GM18526 (cell line): ENCODE measurements around the gene SIK3.

Experiments used
- POLR2A ChIP-seq: IDR thresholded peaks from 3 replicates; pipeline ENCODE4 v1.6.1; 2011; ENCODE audit not compliant: insufficient read length; ENCODE audit errors: extremely low read depth

SIK3 gene

GRCh38 chr11:117089685-117090084, 8.5 kb downstream of the SIK3 start:
- TF ChIP-seq POLR2A = no peak

DNA sequence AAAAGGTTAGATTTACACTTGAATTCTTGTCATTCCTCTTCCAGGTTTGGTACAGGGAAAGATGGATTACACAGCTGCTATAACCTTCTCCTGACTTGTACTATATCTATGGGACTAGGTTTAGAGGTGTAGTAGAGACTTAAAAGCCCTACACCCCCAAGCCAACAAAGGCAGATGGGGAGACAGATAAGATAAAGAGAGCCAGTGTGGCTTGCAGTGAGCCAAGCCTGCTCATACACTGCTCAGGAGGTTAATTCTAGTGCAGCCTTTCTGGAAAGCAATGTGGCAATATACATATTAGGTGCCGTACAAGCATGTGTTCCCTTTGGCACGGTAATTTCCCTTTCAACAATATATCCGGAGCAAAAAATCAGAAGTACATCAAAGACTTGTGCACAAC, 10.8 kb downstream of the SIK3 start:
- TF ChIP-seq POLR2A = no peak

GRCh38 chr11:117084992-117085391, 13.2 kb downstream of the SIK3 start:
- no peak for TF ChIP-seq POLR2A

GRCh38 chr11:117083011-117083935, 15.0 kb downstream of the SIK3 start:
- TF ChIP-seq POLR2A = no peak

DNA sequence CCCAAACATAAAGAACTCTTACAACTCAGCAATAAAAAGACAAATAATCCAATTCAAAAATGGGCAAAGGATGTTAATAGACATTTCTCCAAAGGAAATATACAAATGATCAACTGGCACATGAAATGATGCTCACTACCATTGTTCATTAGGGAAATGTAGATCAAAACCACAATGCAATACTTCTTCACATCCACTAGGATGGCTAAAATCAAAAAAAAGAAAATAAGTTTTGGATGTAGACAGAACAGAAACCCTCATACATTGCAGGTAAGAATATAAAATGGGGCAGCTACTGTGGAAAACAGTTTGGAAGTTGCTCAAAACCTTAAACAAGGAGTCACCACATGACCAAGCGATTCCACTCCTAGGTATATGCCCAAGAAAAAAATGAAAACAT, 16.3 kb downstream of the SIK3 start:
- no peak for TF ChIP-seq POLR2A

DNA sequence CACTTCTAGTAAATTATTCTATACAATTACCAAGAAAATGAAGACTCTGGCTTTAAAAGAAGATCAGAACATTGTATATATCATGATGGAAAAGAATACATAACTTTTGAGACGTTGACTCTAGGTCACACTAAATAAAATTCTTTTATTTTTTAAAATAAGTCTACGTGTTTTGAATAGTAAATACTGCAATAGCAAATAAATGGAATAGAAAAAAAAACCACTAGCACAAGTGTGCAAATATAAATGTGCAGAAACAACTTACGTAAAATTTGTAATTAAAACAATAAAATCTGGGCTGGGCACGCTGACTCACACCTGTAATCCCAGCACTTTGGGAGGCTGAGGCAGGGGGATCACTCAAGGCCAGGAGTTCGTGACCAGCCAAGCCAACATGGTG, 17.9 kb downstream of the SIK3 start:
- no peak for TF ChIP-seq POLR2A

GRCh38 chr11:117076941-117077691, 21.1 kb downstream of the SIK3 start:
- no peak for TF ChIP-seq POLR2A

DNA sequence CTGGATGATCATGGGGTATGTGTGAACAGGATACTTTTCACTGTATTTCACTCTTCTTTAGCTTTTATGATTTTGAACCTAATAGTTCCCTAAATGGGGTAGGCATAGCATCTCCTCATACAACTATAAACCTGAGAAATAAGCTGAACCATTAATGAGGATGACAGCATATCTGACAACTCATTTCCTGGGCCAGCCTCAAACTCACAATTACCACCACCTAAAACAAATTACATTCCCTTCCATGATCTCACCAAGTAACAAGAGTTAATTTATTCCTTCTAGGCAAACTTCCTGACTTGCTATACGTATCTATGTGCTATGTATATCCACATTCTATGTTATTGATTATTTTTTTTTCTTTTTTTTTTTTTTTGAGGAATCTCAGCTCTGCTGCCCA, 23.0 kb downstream of the SIK3 start:
- no peak for TF ChIP-seq POLR2A

DNA sequence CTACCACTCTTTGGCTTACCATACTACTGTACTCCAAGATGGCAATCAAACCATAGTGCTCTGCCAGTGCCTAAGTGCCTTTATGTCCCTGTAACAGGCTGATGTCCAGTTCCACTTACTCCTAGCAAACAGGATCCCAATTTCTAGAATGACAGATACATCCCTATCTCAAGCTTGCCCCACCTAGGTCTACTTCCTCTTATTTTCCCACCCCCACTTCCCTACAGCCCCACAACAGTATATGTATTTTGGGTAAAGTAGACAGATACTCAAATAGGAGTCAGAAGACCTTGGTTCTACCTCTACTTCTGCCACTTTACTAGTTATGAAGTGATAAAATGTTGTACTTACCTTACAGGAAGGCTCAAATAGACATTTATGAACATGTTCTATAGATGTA, 24.1 kb downstream of the SIK3 start:
- no peak for TF ChIP-seq POLR2A

- no peak for TF ChIP-seq POLR2A
These were observed 24.7 kb downstream of the SIK3 start for GRCh38 chr11:117073539-117073938.

DNA sequence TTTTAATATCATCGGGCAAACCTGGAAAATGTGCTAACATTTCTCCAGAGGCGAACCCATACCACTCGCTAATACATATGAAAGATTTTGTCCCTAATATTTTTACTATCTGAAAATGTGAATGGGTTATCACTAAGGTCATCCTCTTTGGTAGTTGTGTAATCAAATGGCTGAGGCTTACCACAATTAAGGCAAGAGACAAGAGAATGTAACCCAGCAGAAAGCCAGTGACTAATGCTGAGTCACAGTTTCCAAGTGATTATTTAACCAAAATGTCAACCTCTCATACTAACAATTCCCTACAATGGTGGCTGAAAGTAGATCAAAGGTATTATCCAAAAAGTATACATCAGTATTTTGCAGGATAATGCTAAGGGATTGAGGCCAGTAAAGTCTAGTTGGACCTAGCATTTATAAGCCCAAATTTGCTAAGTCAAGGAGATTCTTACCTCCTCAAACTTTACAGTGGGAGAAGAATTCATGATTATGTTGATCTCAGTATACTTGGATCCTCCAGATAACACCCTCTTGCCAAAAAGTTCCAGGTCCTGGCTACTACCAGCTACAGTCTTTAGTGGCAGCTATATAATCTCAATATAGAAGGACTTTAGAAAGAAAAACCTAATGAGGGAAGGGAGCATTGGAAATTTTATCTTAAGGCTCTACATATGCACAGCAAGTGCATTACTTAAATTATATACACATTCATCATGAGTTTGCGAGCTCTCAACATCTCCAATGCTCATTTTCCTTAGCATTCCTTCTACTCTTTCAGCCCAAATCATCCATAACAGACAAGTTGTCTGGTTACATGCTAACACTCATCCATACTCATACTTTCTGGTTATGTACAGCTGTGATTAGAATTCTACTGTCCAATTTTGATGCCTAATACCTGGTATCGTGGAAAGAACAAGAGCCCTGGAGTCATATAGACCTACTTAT, 25.4 kb downstream of the SIK3 start:
- TF ChIP-seq POLR2A = no peak

DNA sequence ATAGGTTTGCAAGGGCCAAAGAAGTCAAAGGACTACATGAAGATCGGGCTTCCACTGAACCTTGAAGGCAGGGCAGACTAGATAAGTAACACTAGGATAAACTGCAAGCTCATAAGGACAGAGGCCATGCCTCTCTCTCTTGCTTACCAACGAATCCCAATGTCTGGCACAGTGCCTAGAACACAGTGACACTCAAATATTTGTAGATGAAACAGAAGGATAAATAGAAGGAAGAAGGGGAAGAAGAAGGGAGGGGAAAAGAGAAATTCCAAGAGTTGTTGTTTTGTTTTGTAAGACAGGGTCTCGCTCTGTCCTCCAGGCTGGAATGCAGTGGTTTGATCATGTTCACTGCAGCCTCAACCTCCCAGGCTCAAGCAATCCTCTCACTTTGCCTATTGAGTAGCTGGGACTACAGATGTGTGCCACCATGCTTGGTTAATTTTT, 26.9 kb downstream of the SIK3 start:
- no peak for TF ChIP-seq POLR2A

DNA sequence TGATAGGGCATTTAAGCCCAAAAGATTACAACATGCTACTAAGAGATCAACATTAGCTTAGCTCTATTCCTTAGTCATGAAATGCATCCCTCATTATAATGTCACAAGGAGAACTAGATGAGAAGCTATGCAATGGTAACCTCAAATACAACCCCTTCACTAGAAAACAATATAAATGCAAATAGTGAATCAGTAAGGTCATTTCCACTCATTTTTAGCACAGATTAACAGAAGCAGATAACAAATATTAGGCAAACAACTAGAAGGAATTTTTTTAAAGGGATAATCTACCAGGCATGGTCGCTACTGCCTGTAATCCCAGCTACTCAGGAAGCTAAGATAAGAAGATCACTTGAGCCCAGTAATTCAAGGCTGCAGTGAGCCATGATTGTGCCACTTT, 28.2 kb downstream of the SIK3 start:
- TF ChIP-seq POLR2A = no peak

DNA sequence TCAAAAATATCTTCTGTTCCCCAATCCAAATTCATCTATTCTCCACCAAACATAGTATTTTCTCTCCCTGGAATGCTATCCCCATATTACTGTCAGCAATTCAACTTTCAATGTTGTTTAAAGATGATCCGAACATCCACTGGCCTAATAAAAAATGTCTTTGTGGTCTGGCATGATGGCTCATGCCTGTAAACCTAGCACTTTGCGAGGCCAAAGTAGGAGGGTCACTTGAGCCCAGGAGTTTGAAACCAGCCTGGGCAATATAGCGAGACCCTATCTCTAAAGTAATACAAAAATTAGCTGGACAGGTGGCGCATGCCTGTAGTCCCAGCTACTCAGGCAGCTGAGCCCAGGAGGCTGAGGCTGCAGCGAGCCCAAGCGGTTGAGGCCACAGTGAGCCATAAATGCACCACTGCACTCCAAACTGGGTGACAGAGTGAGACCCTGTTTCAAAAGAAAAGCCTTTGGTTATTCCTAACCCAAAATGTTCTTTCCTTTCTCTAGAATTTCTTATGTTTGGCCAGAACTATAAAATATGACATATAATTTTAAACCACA, 29.8 kb downstream of the SIK3 start:
- TF ChIP-seq POLR2A = no peak

DNA sequence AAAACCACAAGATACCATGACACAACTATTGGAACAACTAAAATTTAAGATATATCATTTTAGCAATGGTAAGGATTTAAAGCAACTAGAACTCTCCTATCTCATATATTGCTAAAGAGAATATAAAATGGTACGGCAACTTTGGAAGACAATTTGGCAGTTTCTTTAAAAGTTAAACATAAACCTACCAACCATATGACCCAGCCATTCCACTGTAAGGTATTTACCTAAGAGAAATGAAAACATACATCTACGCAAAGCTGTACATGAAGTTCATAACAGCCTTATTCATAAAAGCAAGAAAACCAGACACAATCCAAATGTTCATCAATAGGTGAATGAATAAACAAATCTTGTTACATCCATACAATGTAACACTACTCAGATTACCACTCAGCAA, 31.3 kb downstream of the SIK3 start:
- TF ChIP-seq POLR2A = no peak
